NCI-H128 (cell line): ENCODE measurements around the gene GLIS1.

Experiments used
- DNase-seq: peaks from one replicate; lab custom pipeline; 2025; ENCODE audit not compliant: unreplicated experiment; lab: John Stamatoyannopoulos, UW

GLIS1 gene

GRCh38 chr1:53539711-53540603 lies 199.0 kb downstream of the GLIS1 start:
- no peak for DNase-seq

- DNase-seq: no peak
These were observed 199.7 kb downstream of the GLIS1 start for GRCh38 chr1:53539226-53539625.

- DNase-seq: no peak
These were observed 202.4 kb downstream of the GLIS1 start for GRCh38 chr1:53536606-53537005.

- no peak for DNase-seq
These were observed 203.1 kb downstream of the GLIS1 start for GRCh38 chr1:53535846-53536245.

- no peak for DNase-seq
These were observed 203.7 kb downstream of the GLIS1 start for GRCh38 chr1:53535226-53535625.

GRCh38 chr1:53532912-53533311 lies 206.1 kb downstream of the GLIS1 start:
- no peak for DNase-seq

- no peak for DNase-seq
These were observed 206.6 kb downstream of the GLIS1 start for GRCh38 chr1:53532377-53532776.

- DNase-seq: no peak
These were observed 208.4 kb downstream of the GLIS1 start for GRCh38 chr1:53530550-53530949.

- no peak for DNase-seq
These were observed 209.4 kb downstream of the GLIS1 start for GRCh38 chr1:53529555-53529954.

GRCh38 chr1:53527368-53527767 lies 211.6 kb downstream of the GLIS1 start:
- no peak for DNase-seq

GRCh38 chr1:53526451-53527101 lies 212.4 kb downstream of the GLIS1 start:
- no peak for DNase-seq

- DNase-seq: no peak
These were observed 213.4 kb downstream of the GLIS1 start for GRCh38 chr1:53525595-53525994.

- DNase-seq: no peak
These were observed 214.3 kb downstream of the GLIS1 start for GRCh38 chr1:53524428-53525375.

GRCh38 chr1:53521924-53522552 lies 216.9 kb downstream of the GLIS1 start:
- no peak for DNase-seq

GRCh38 chr1:53520481-53520880 lies 218.5 kb downstream of the GLIS1 start:
- DNase-seq: no peak

- DNase-seq: no peak
These were observed 219.5 kb downstream of the GLIS1 start for GRCh38 chr1:53519421-53519820.

- no peak for DNase-seq
These were observed 220.2 kb downstream of the GLIS1 start for GRCh38 chr1:53518775-53519174.

- DNase-seq: no peak
These were observed 221.1 kb downstream of the GLIS1 start for GRCh38 chr1:53517821-53518352.

GRCh38 chr1:53517109-53517508 lies 221.9 kb downstream of the GLIS1 start:
- no peak for DNase-seq

GRCh38 chr1:53516181-53516580 lies 222.8 kb downstream of the GLIS1 start:
- DNase-seq: no peak

- no peak for DNase-seq
These were observed 224.5 kb downstream of the GLIS1 start for GRCh38 chr1:53514436-53514835.
